Activated T-cell treated with anti-CD3 and anti-CD28 coated beads for 24 hours (primary cell): ENCODE measurements around the gene PUM1.
"Not testable (repeated sequence)": the region's sequence is repeated elsewhere in the genome, so short reads cannot be mapped to it uniquely, and the experiment has no call there.

Experiments
- DNase-seq: peaks from one replicate; pipeline ENCODE4 v3.0.0-alpha.2; 2020; ENCODE audit warnings: low read depth

Gene PUM1

GRCh38 chr1:31062867-31063380 is 2.6 kb downstream of the PUM1 start:
- no peak for DNase-seq

- DNase-seq, result not testable (repeated sequence)
These were observed 3.2 kb downstream of the PUM1 start for GRCh38 chr1:31062162-31062866.

GRCh38 chr1:31058012-31058411 is 7.5 kb downstream of the PUM1 start:
- DNase-seq, result no peak

GRCh38 chr1:31055953-31056352 is 9.6 kb downstream of the PUM1 start:
- no peak for DNase-seq

- no peak for DNase-seq
These were observed 10.0 kb downstream of the PUM1 start for GRCh38 chr1:31055501-31055900.

- no peak for DNase-seq
These were observed 10.5 kb downstream of the PUM1 start for GRCh38 chr1:31054958-31055481.

GRCh38 chr1:31054349-31054748 is 11.2 kb downstream of the PUM1 start:
- DNase-seq, result no peak

GRCh38 chr1:31052613-31053012 is 12.9 kb downstream of the PUM1 start:
- not testable (repeated sequence) for DNase-seq

- DNase-seq, result no peak
These were observed 13.9 kb downstream of the PUM1 start for GRCh38 chr1:31051611-31052010.

GRCh38 chr1:31047507-31047906 is 18.0 kb downstream of the PUM1 start:
- DNase-seq, result not testable (repeated sequence)

- DNase-seq, result no peak
These were observed 21.9 kb downstream of the PUM1 start for GRCh38 chr1:31043631-31044030.

- no peak for DNase-seq
These were observed 22.9 kb downstream of the PUM1 start for GRCh38 chr1:31042656-31043055.

GRCh38 chr1:31041529-31041928 is 24.0 kb downstream of the PUM1 start:
- DNase-seq, result no peak

GRCh38 chr1:31040038-31040437 is 25.5 kb downstream of the PUM1 start:
- DNase-seq, result no peak

GRCh38 chr1:31038935-31039334 is 26.6 kb downstream of the PUM1 start:
- DNase-seq, result not testable (repeated sequence)

- DNase-seq, result no peak
These were observed 27.2 kb downstream of the PUM1 start for GRCh38 chr1:31038360-31038759.

- DNase-seq, result no peak
These were observed 28.6 kb downstream of the PUM1 start for GRCh38 chr1:31036749-31037500.

GRCh38 chr1:31033598-31033997 is 31.9 kb downstream of the PUM1 start:
- DNase-seq, result no peak

- DNase-seq, result no peak
These were observed 33.3 kb downstream of the PUM1 start for GRCh38 chr1:31032266-31032665.

GRCh38 chr1:31031330-31032143 is 34.0 kb downstream of the PUM1 start:
- DNase-seq, result no peak

- DNase-seq, result no peak
These were observed 36.5 kb downstream of the PUM1 start for GRCh38 chr1:31029026-31029425.
